K562 (cell line): ENCODE data around the gene ZNF691. TPM values are rescaled to one million over a fixed set of nuclear protein-coding genes. Genes with fewer than 3 reads are reported as not detected.
A peak's percentile ranks its signal among the peaks of the same experiment; 100 is the strongest.

Experiments used
- ASH1L ChIP-seq: fragments of 450-650 bp; IDR thresholded peaks from 2 replicates; pipeline ENCODE4 v1.6.1; 2018; ENCODE audit warnings: borderline replicate concordance, mild to moderate bottlenecking, low read depth; ENCODE audit not compliant: partially characterized antibody
- DMBX1 ChIP-seq: fragments of 250-450 bp; sonication (Bioruptor Pico); IDR thresholded peaks from 2 replicates; pipeline ENCODE4 v1.8.0; 2022; ENCODE audit warnings: inconsistent platforms, mild to moderate bottlenecking, moderate library complexity, borderline replicate concordance
- ELF1 ChIP-seq: fragments of 200-800 bp; sonication (Bioruptor generic); IDR thresholded peaks from 2 replicates; pipeline ENCODE4 v1.6.1; 2016; ENCODE audit warnings: missing genetic modification characterization, missing compliant biosample characterization
- ELK1 ChIP-seq: sonication (generic); formaldehyde crosslinking; IDR thresholded peaks from 2 replicates; pipeline ENCODE4 v1.8.1; 2022; ENCODE audit warnings: missing genetic modification reagents
- FIP1L1 ChIP-seq: fragments of 200-400 bp; formaldehyde crosslinking; IDR thresholded peaks from 2 replicates; pipeline ENCODE4 v1.6.1; 2018; ENCODE audit warnings: mild to moderate bottlenecking, low read depth, low read length; ENCODE audit not compliant: poor library complexity, severe bottlenecking
- FOXA1 ChIP-seq: fragments of 450-650 bp; IDR thresholded peaks from 2 replicates; pipeline ENCODE4 v1.6.1; 2016; ENCODE audit warnings: mild to moderate bottlenecking, borderline replicate concordance
- HDAC1 ChIP-seq, 2 experiments: fragments of 450-650 bp; IDR thresholded peaks; 2 replicates each; pipeline ENCODE4 v1.6.1; 2016 to 2017; ENCODE audit warnings: inconsistent platforms in 1 of 2, mild to moderate bottlenecking in 1 of 2, moderate library complexity in 1 of 2
- HDAC2 ChIP-seq: fragments of 450-650 bp; IDR thresholded peaks from 2 replicates; pipeline ENCODE4 v1.6.1; 2016; ENCODE audit warnings: mild to moderate bottlenecking
- HNRNPH1 ChIP-seq: fragments of 200-400 bp; formaldehyde crosslinking; optimal IDR thresholded peaks from 2 replicates; pipeline ENCODE3; 2017; ENCODE audit warnings: low read depth, mild to moderate bottlenecking, low read length, moderate library complexity
- KDM1A ChIP-seq, 2 experiments: fragments of 450-650 bp; IDR thresholded peaks; 2 replicates each; pipeline ENCODE4 v1.6.1; 2016; ENCODE audit warnings: mild to moderate bottlenecking in 2 of 2
- KLF16 ChIP-seq: IDR thresholded peaks from 2 replicates; pipeline ENCODE4 v1.6.1; 2016; ENCODE audit warnings: antibody characterized with exemption
- NR1H2 ChIP-seq: sonication (generic); formaldehyde crosslinking; IDR thresholded peaks from 2 replicates; pipeline ENCODE4 v1.4.0; 2020; ENCODE audit warnings: mild to moderate bottlenecking, missing genetic modification reagents
- PML ChIP-seq: IDR thresholded peaks from 2 replicates; pipeline ENCODE4 v1.6.1; 2012; ENCODE audit warnings: low read length, inconsistent platforms
- PTBP1 ChIP-seq: fragments of 200-400 bp; formaldehyde crosslinking; IDR thresholded peaks from 2 replicates; pipeline ENCODE4 v1.6.1; 2017; ENCODE audit warnings: low read depth, low read length
- RBBP5 ChIP-seq: fragments of 200-600 bp; sonication (generic); IDR thresholded peaks from 2 replicates; pipeline ENCODE4 v1.6.1; 2012; ENCODE audit warnings: borderline replicate concordance, mild to moderate bottlenecking, low read length, control low read depth, inconsistent platforms; ENCODE audit not compliant: insufficient read depth, poor library complexity, severe bottlenecking
- RBM39 ChIP-seq: fragments of 200-400 bp; formaldehyde crosslinking; optimal IDR thresholded peaks from 2 replicates; pipeline ENCODE3; 2018; ENCODE audit warnings: low read depth, low read length
- SAFB ChIP-seq: fragments of 200-400 bp; formaldehyde crosslinking; IDR thresholded peaks from 2 replicates; pipeline ENCODE4 v1.6.1; 2017; ENCODE audit warnings: low read depth, low read length, borderline replicate concordance
- SAFB2 ChIP-seq: fragments of 200-400 bp; formaldehyde crosslinking; IDR thresholded peaks from 2 replicates; pipeline ENCODE4 v1.6.1; 2018; ENCODE audit warnings: borderline replicate concordance, low read length, low read depth, moderate library complexity; ENCODE audit not compliant: severe bottlenecking
- SOX6 ChIP-seq: fragments of 450-650 bp; IDR thresholded peaks from 2 replicates; pipeline ENCODE4 v1.6.1; 2014; ENCODE audit warnings: mild to moderate bottlenecking
- TEAD4 ChIP-seq, 2 experiments: sonication (generic) in 1 of 2; formaldehyde crosslinking in 1 of 2; IDR thresholded peaks; 2 replicates each; pipeline versions ENCODE4 v1.6.1 to v1.8.0; 2012 to 2022; ENCODE audit warnings: borderline replicate concordance in 1 of 2, inconsistent platforms in 1 of 2, low read length in 1 of 2, mild to moderate bottlenecking in 1 of 2, missing genetic modification reagents in 1 of 2
- ZFP30 ChIP-seq: fragments of 250-450 bp; sonication (Bioruptor Pico); IDR thresholded peaks from 2 replicates; pipeline ENCODE4 v1.8.0; 2022; ENCODE audit warnings: moderate library complexity, mild to moderate bottlenecking, inconsistent platforms, borderline replicate concordance
- ZNF253 ChIP-seq: fragments of 250-450 bp; sonication (Bioruptor Pico); conservative IDR thresholded peaks from 2 replicates; pipeline ENCODE4 v1.6.1; 2021; ENCODE audit warnings: mild to moderate bottlenecking
- ZNF282 ChIP-seq: sonication (generic); formaldehyde crosslinking; IDR thresholded peaks from 2 replicates; pipeline ENCODE4 v1.8.1; 2023; ENCODE audit warnings: missing genetic modification reagents
- ZNF384 ChIP-seq: IDR thresholded peaks from 2 replicates; pipeline ENCODE4 v1.6.1; 2012; ENCODE audit warnings: low read depth, low read length, improper control_type of control experiment
- polyA plus RNA-seq, 8 experiments: library from polyadenylated mRNA; depleted of rRNA in 4 of 8; stranded (reverse) in 5 of 8; unstranded in 3 of 8; fragments of >200 nt; fragmentation: Nextera tagmentation in 2 of 8; fragmentation: Illumina TruSeq in 1 of 8; extraction: Ambion mirVana in 2 of 8; extraction: Trizol in 1 of 8; gene quantifications; 2 replicates each; pipeline versions ENCODE4 v1.2.1 to v1.2.3, GENCODE V29; 2011 to 2014; ENCODE audit warnings: inconsistent platforms in 1 of 8, missing spikeins in 1 of 8
- total RNA-seq, 7 experiments: library from RNA; depleted of rRNA in 6 of 7; stranded (reverse); fragments of >200 nt in 6 of 7; fragmentation: Illumina TruSeq in 2 of 7; extraction: Trizol in 2 of 7; gene quantifications; 2 replicates each; pipeline versions ENCODE4 v1.2.1 to v1.2.3, GENCODE V29; 2011 to 2021; ENCODE audit warnings: low replicate concordance in 1 of 7
- TF ChIP-seq, protein P1 (sequence below): sonication (generic); formaldehyde crosslinking; IDR thresholded peaks from 2 replicates; pipeline ENCODE4 v1.8.0; 2022; ENCODE audit warnings: mild to moderate bottlenecking, missing genetic modification reagents
- TF ChIP-seq, protein P2 (sequence below): fragments of 450-650 bp; formaldehyde crosslinking; IDR thresholded peaks from 2 replicates; pipeline ENCODE4 v1.4.0; 2020; ENCODE audit warnings: mild to moderate bottlenecking, moderate library complexity

Gene ZNF691
- total and polyA plus RNA-seq, 9 of the 15 experiments (the other 6 are each of a cell fraction or from before 2014, with no cell fraction given), result 10.7 to 30.4 (median 14.8) TPM

DNA sequence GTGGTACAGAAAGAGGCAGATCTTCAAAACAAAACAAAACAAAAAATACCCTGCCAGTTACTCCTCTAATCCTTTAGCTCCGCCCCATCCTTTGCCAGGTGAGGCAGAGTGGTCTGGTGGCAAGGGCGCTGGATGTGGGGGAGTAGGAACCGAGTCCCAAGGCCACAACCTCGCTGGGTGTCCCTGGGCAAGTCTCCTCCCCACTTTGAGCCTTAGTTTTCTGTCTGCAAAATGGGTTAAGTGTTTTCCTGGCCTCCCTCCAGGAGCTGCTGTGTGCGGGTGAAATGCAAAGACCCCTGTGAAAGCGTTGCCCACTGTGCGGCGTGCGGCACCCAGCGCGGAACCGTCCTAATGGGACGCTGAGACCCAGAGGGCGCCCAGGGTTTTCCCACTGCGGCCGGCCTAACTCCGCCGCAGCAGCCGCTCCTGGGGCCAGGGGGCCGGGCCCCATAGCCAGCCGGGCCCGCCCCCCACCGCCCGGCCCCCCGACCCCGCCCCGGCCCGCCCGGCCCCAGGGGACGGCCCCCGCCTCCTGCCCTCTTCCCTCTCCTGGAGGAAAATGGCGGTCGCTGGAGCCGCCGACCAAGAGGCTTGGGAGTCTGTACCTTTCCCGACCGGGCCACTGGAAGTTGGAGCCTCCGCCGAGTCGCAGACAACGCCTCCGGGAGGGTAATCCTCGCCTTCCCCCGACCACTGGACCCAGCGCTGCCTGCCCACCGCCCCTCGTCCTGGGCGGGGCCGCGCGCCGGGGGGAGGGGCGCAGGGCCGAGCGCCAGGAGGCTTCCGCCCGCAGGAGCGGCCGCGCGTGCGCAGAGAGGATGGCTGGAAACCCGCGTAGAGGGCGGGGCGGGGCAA lies 29.6 kb upstream of the ZNF691 start, which contains the start of the genes ERMAP and SVBP (continued):
- TF ChIP-seq ELK1 (CRISPR knock-in tag) (no peak), ASH1L (no peak), HDAC1 (IDR thresholded peaks at IDR 0.05) (no peak; a peak in 1 of 4 replicates), ZNF253 (CRISPR knock-in tag) (no peak), HNRNPH1 (no peak), ELF1 (tag) (peak; percentile 79), DMBX1 (CRISPR knock-in tag) (no peak), PML (no peak; the same call in 1 of the 2 replicates), FOXA1 (no peak), ZNF282 (CRISPR knock-in tag) (no peak), HDAC2 (peak; percentile 74), RBBP5 (peak; percentile 74), SOX6 (no peak), FIP1L1 (peak; percentile 91), NR1H2 (CRISPR knock-in tag) (no peak), PTBP1 (no peak), KDM1A (IDR thresholded peaks at IDR 0.05) (0 out of 4 replicates have a peak, but pooled peaks have one; percentile 17 to 24), RBM39 (no peak), KLF16 (no peak), SAFB (no peak), TEAD4 (IDR thresholded peaks at IDR 0.05; ENCODE audit: low read length) (no peak), TEAD4 (CRISPR knock-in tag; IDR thresholded peaks at IDR 0.05; ENCODE audit: borderline replicate concordance) (no peak), ZNF384 (0 out of 2 replicates have a peak, but pooled peaks have one; percentile 36), ZFP30 (CRISPR knock-in tag) (no peak), SAFB2 (no peak)
- TF ChIP-seq, protein P1, sequence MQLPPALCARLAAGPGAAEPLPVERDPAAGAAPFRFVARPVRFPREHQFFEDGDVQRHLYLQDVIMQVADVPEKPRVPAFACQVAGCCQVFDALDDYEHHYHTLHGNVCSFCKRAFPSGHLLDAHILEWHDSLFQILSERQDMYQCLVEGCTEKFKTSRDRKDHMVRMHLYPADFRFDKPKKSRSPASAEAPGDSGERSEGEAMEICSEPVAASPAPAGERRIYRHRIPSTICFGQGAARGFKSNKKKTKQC (CRISPR knock-in tag), result no peak
- TF ChIP-seq, protein P2, sequence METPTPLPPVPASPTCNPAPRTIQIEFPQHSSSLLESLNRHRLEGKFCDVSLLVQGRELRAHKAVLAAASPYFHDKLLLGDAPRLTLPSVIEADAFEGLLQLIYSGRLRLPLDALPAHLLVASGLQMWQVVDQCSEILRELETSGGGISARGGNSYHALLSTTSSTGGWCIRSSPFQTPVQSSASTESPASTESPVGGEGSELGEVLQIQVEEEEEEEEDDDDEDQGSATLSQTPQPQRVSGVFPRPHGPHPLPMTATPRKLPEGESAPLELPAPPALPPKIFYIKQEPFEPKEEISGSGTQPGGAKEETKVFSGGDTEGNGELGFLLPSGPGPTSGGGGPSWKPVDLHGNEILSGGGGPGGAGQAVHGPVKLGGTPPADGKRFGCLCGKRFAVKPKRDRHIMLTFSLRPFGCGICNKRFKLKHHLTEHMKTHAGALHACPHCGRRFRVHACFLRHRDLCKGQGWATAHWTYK, result no peak
